ENCODE measurements around the gene PTPN7.

Gene PTPN7

DNA sequence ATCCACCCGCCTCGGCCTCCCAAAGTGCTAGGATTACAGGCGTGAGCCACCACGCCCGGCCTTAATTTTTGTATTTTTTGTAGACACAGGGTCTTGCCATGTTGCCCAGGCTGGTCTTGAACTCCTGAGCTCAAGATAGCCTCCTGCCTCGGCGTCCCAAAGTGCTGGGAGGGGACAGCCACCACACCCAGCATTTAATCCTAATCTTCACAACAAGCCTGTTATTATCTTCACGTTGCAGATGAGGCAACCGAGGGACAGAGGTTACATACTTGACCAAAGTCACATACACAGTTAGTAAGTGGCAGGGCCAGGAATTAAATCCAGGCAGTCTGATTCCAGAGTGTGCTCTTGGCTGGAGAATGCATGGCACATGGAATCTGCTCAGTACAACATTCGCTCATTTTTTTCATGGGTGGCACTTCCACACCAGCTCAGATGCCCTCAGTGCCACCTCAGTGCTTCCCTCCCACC is 42.5 kb downstream of the PTPN7 start:
- Histone ChIP-seq H3K79me2 (ENCODE audit: insufficient read depth, low read length) (no peaks in the 10 kb centered on the region), H3K4me3 (ENCODE audit: low read depth, low read length, poor library complexity, severe bottlenecking) (no peak overlapping the region), H3K4me1 (ENCODE audit: insufficient read depth, low read length, severe bottlenecking) (peaks cover 9% of the 10 kb centered on the region), H3K27me3 (ENCODE audit: insufficient read depth, low read length) (peaks cover 4% of the 10 kb centered on the region; the same call in 1 of the 2 replicates), H3K9ac (ENCODE audit: low read length) (no peak overlapping the region), H3F3A (ENCODE audit: insufficient read depth, low read length) (no peaks in the 10 kb centered on the region), H3K9me3 (ENCODE audit: low read length) (no peaks in the 10 kb centered on the region), H3K27ac (ENCODE audit: low read depth, low read length, poor library complexity, severe bottlenecking) (no peak overlapping the region), H3K9me2 (ENCODE audit: low read depth, low read length) (no peaks in the 10 kb centered on the region), H4K20me1 (ENCODE audit: insufficient read depth, low read length) (no peaks in the 10 kb centered on the region), H2AFZ (ENCODE audit: low read length) (no peak overlapping the region), H3K4me2 (ENCODE audit: low read length) (no peak overlapping the region), H3K36me3 (ENCODE audit: insufficient read depth, low read length) (no peaks in the 10 kb centered on the region)
- TF ChIP-seq EZH2 (IDR thresholded peaks at IDR 0.05; ENCODE audit: borderline replicate concordance, low read length), result no peak
- no peak for TF ChIP-seq CTCF (IDR thresholded peaks at IDR 0.05; ENCODE audit: low read length)

DNA sequence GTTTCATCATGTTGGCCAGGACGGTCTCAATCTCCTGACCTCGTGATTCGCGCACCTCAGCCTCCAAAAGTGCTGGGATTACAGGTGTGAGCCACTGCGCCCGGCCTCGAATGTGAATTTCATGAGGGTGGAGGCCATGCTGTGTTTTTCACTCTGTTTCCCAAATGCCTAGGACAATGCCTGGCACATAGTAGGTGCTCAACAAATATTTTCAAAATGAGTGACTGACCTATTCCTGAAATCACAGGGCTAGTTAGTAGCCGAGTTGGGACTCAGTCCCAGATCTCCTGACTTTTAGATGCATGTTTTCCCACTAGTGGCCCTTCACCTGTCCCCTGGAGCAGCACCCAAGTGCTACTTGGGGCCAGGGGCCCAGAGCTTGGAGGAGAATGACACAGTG is 44.1 kb downstream of the PTPN7 start:
- no peaks in the 10 kb centered on the region for H3K27me3 ChIP-seq (ENCODE audit: insufficient read depth, low read length)
- no peak overlapping the region for H3K9ac ChIP-seq (ENCODE audit: low read length)
- H3K9me3 ChIP-seq (ENCODE audit: low read length), result no peaks in the 10 kb centered on the region
- no peak overlapping the region for H3K4me3 ChIP-seq (ENCODE audit: low read depth, low read length, poor library complexity, severe bottlenecking)
- no peak overlapping the region for H3K4me2 ChIP-seq (ENCODE audit: low read length)
- H3K27ac ChIP-seq (ENCODE audit: low read depth, low read length, poor library complexity, severe bottlenecking), result no peak overlapping the region
- H4K20me1 ChIP-seq (ENCODE audit: insufficient read depth, low read length), result no peaks in the 10 kb centered on the region
- H3K79me2 ChIP-seq (ENCODE audit: insufficient read depth, low read length), result no peaks in the 10 kb centered on the region
- no peaks in the 10 kb centered on the region for H3K9me2 ChIP-seq (ENCODE audit: low read depth, low read length)
- peaks cover 9% of the 10 kb centered on the region for H3K4me1 ChIP-seq (ENCODE audit: insufficient read depth, low read length, severe bottlenecking)
- no peaks in the 10 kb centered on the region for H3K36me3 ChIP-seq (ENCODE audit: insufficient read depth, low read length)
- TF ChIP-seq CTCF (IDR thresholded peaks at IDR 0.05; ENCODE audit: low read length), result no peak
- TF ChIP-seq EZH2 (IDR thresholded peaks at IDR 0.05; ENCODE audit: borderline replicate concordance, low read length), result no peak
- H3F3A ChIP-seq (ENCODE audit: insufficient read depth, low read length), result no peaks in the 10 kb centered on the region
- H2AFZ ChIP-seq (ENCODE audit: low read length), result no peak overlapping the region

- Histone ChIP-seq H3F3A (ENCODE audit: insufficient read depth, low read length) (no peaks in the 10 kb centered on the region), H4K20me1 (ENCODE audit: insufficient read depth, low read length) (no peaks in the 10 kb centered on the region), H3K79me2 (ENCODE audit: insufficient read depth, low read length) (no peaks in the 10 kb centered on the region), H3K4me2 (ENCODE audit: low read length) (no peak overlapping the region), H3K9me2 (ENCODE audit: low read depth, low read length) (no peaks in the 10 kb centered on the region), H3K36me3 (ENCODE audit: insufficient read depth, low read length) (no peaks in the 10 kb centered on the region), H3K27ac (ENCODE audit: low read depth, low read length, poor library complexity, severe bottlenecking) (no peak overlapping the region), H3K4me1 (ENCODE audit: insufficient read depth, low read length, severe bottlenecking) (peaks cover 9% of the 10 kb centered on the region), H3K9me3 (ENCODE audit: low read length) (no peaks in the 10 kb centered on the region), H3K9ac (ENCODE audit: low read length) (no peak overlapping the region), H3K27me3 (ENCODE audit: insufficient read depth, low read length) (no peaks in the 10 kb centered on the region), H3K4me3 (ENCODE audit: low read depth, low read length, poor library complexity, severe bottlenecking) (no peak overlapping the region), H2AFZ (ENCODE audit: low read length) (no peak overlapping the region)
- no peak for TF ChIP-seq EZH2 (IDR thresholded peaks at IDR 0.05; ENCODE audit: borderline replicate concordance, low read length)
- no peak for TF ChIP-seq CTCF (IDR thresholded peaks at IDR 0.05; ENCODE audit: low read length)
Measured at GRCh38 chr1:202113690-202114300, 46.6 kb downstream of the PTPN7 start.
